IMR-90 (cell line): ENCODE results near the gene ZFX. TPM values are rescaled to one million over a fixed set of nuclear protein-coding genes. Genes with fewer than 3 reads are reported as not detected.

Experiments used
- ATAC-seq: fragments of 200-7000 bp; cut with Tn5 transposase; 2 replicates; pipeline ENCODE4 v1.9.1; 2020; ENCODE audit warnings: low read depth, mild to moderate bottlenecking, moderate library complexity
- Bru-seq: library from RNA; stranded (reverse); fragments of 400-500 nt; gene quantifications from one replicate; lab custom pipeline; 2021; lab: Mats Ljungman, UMichigan
- BruChase-seq, 2 experiments: library from RNA; stranded (reverse); fragments of 400-500 nt; gene quantifications; one replicate each; lab custom pipeline; 2021; lab: Mats Ljungman, UMichigan
- BruUV-seq: library from RNA; stranded (reverse); fragments of 400-500 nt; replicated peaks from 2 replicates; lab custom pipeline; 2021; lab: Mats Ljungman, UMichigan
- CTCF ChIA-PET: fragments of 300-600 bp; formaldehyde crosslinking; extraction: SDS; loops from one replicate; lab custom pipeline; 2021; ENCODE audit warnings: antibody characterized with exemption; lab: Yijun Ruan, JAX
- POLR2A ChIA-PET: fragments of 300-600 bp; sonication (Branson Sonifier 250); formaldehyde crosslinking; loops from one replicate; lab custom pipeline; 2022; ENCODE audit warnings: antibody characterized with exemption; ENCODE audit not compliant: unreplicated experiment; lab: Charles Lee
- DNase-seq: peaks from one replicate; pipeline ENCODE4 v3.0.0; 2013
- H2AFZ ChIP-seq: replicated peaks from 2 replicates; pipeline ENCODE3; 2013; ENCODE audit warnings: low read length, mild to moderate bottlenecking; ENCODE audit not compliant: poor library complexity
- H2AK5ac ChIP-seq: 2 replicates; pipeline ENCODE4 v1.6.1; 2013; ENCODE audit warnings: low read depth, low read length, inconsistent platforms
- H2AK9ac ChIP-seq: replicated peaks from 2 replicates; pipeline ENCODE3; 2013; ENCODE audit warnings: mild to moderate bottlenecking, low read depth, low read length, moderate library complexity; ENCODE audit not compliant: poor library complexity
- H2BK120ac ChIP-seq: 2 replicates; pipeline ENCODE4 v1.6.1; 2013; ENCODE audit warnings: low read depth, low read length, inconsistent platforms
- H2BK15ac ChIP-seq: 3 replicates; pipeline ENCODE4 v1.6.1; 2013; ENCODE audit warnings: low read depth, low read length, inconsistent platforms
- H2BK20ac ChIP-seq: 2 replicates; pipeline ENCODE4 v1.6.1; 2013; ENCODE audit warnings: low read depth, mild to moderate bottlenecking, inconsistent platforms, low read length, moderate library complexity
- H2BK5ac ChIP-seq: 2 replicates; pipeline ENCODE4 v1.6.1; 2013; ENCODE audit warnings: mild to moderate bottlenecking, low read depth, low read length, inconsistent platforms; ENCODE audit not compliant: poor library complexity, severe bottlenecking
- H3K14ac ChIP-seq: replicated peaks from 2 replicates; pipeline ENCODE4 v1.6.1; 2013; ENCODE audit warnings: low read depth, low read length, inconsistent platforms
- H3K18ac ChIP-seq: 2 replicates; pipeline ENCODE4 v1.6.1; 2013; ENCODE audit warnings: low read depth, low read length, control low read depth
- H3K23ac ChIP-seq: 2 replicates; pipeline ENCODE4 v1.6.1; 2013; ENCODE audit warnings: low read depth, low read length, inconsistent platforms
- H3K27ac ChIP-seq: 2 replicates; pipeline ENCODE4 v1.5.1; 2013; ENCODE audit warnings: mild to moderate bottlenecking, control low read depth, low read length; ENCODE audit not compliant: insufficient read depth
- H3K27me3 ChIP-seq: 2 replicates; pipeline ENCODE4 v1.6.1; 2013; ENCODE audit warnings: low read length; ENCODE audit not compliant: control insufficient read depth, insufficient read depth
- H3K36me3 ChIP-seq: 2 replicates; pipeline ENCODE4 v1.6.1; 2013; ENCODE audit warnings: low read length, mixed read lengths; ENCODE audit not compliant: control insufficient read depth, insufficient read depth
- H3K4ac ChIP-seq: 2 replicates; pipeline ENCODE4 v1.6.1; 2013; ENCODE audit warnings: low read depth, low read length, inconsistent platforms
- H3K4me1 ChIP-seq: 2 replicates; pipeline ENCODE4 v1.6.1; 2013; ENCODE audit warnings: low read length, mixed read lengths; ENCODE audit not compliant: control insufficient read depth, insufficient read depth
- H3K4me2 ChIP-seq: 2 replicates; pipeline ENCODE4 v1.6.1; 2013; ENCODE audit warnings: low read depth, mild to moderate bottlenecking, control low read depth, low read length, moderate library complexity
- H3K4me3 ChIP-seq: 2 replicates; pipeline ENCODE4 v1.5.1; 2013; ENCODE audit warnings: low read depth, mild to moderate bottlenecking, control low read depth, low read length, moderate library complexity; ENCODE audit not compliant: insufficient read depth
- H3K56ac ChIP-seq: 2 replicates; pipeline ENCODE4 v1.6.1; 2013; ENCODE audit warnings: low read length, inconsistent platforms; ENCODE audit not compliant: insufficient read depth; ENCODE audit errors: extremely low read depth
- H3K79me1 ChIP-seq, 2 experiments: 2 replicates each; pipeline ENCODE4 v1.6.1; 2013; ENCODE audit warnings: low read length in 2 of 2, inconsistent platforms in 1 of 2, low read depth in 1 of 2
- H3K9ac ChIP-seq: 2 replicates; pipeline ENCODE4 v1.6.1; 2013; ENCODE audit warnings: low read depth, low read length, control low read depth
- H3K9me1 ChIP-seq: 2 replicates; pipeline ENCODE4 v1.6.1; 2013; ENCODE audit warnings: low read length, inconsistent platforms; ENCODE audit not compliant: insufficient read depth
- H3K9me3 ChIP-seq: 2 replicates; pipeline ENCODE4 v1.6.1; 2013; ENCODE audit warnings: low read length; ENCODE audit not compliant: control insufficient read depth, insufficient read depth
- H4K20me1 ChIP-seq: 2 replicates; pipeline ENCODE4 v1.6.1; 2013; ENCODE audit warnings: low read length, inconsistent platforms; ENCODE audit not compliant: insufficient read depth
- H4K5ac ChIP-seq: 2 replicates; pipeline ENCODE4 v1.6.1; 2013; ENCODE audit warnings: mild to moderate bottlenecking, low read depth, low read length, control low read depth
- H4K8ac ChIP-seq, 2 experiments: 2 replicates each; pipeline ENCODE4 v1.6.1; 2013; ENCODE audit warnings: low read depth in 2 of 2, low read length in 2 of 2, control low read depth in 1 of 2, inconsistent platforms in 1 of 2
- H4K91ac ChIP-seq: 2 replicates; pipeline ENCODE4 v1.6.1; 2013; ENCODE audit warnings: low read depth, low read length, inconsistent platforms; ENCODE audit not compliant: insufficient read depth
- BHLHE40 ChIP-seq: fragments of 150-350 bp; IDR thresholded peaks from 2 replicates; pipeline ENCODE4 v1.6.1; 2016; ENCODE audit warnings: mild to moderate bottlenecking, low read depth, low read length
- MAFK ChIP-seq: IDR thresholded peaks from 2 replicates; pipeline ENCODE4 v1.6.1; 2012; ENCODE audit warnings: low read depth, low read length, improper control_type of control experiment
- MAZ ChIP-seq: IDR thresholded peaks from 2 replicates; pipeline ENCODE4 v1.6.1; 2012; ENCODE audit warnings: low read depth, mild to moderate bottlenecking, low read length, improper control_type of control experiment, moderate library complexity, borderline replicate concordance
- POLR2A ChIP-seq: IDR thresholded peaks from 2 replicates; pipeline ENCODE4 v1.6.1; 2012; ENCODE audit warnings: mild to moderate bottlenecking, low read depth, low read length
- RCOR1 ChIP-seq: IDR thresholded peaks from 2 replicates; pipeline ENCODE4 v1.6.1; 2012; ENCODE audit warnings: mild to moderate bottlenecking, low read length, improper control_type of control experiment; ENCODE audit not compliant: insufficient replicate concordance
- SMC3 ChIP-seq: fragments of 150-350 bp; IDR thresholded peaks from 2 replicates; pipeline ENCODE4 v1.6.1; 2016; ENCODE audit warnings: low read depth, mild to moderate bottlenecking, antibody characterized with exemption, low read length, moderate library complexity
- whole genome bisulfite sequencing, 2 experiments: methylation state at CpG; one replicate each; pipeline versions ENCODE4 v1.1.5 to v1.1.7; 2013; ENCODE audit warnings: missing lambda C conversion rate in 2 of 2; ENCODE audit not compliant: insufficient read length in 1 of 2; ENCODE audit errors: extremely low coverage in 2 of 2; 5-methylcytosine and 5-hydroxymethylcytosine counted together
- dilution Hi-C: fragments of 300-500 bp; cut with HindIII; formaldehyde crosslinking; loops from one replicate; pipeline ENCODE4 v1.14.3; 2018; ENCODE audit warnings: low sequenced_read_pairs; ENCODE audit not compliant: unreplicated experiment
- in situ Hi-C: fragments of 300-500 bp; cut with MboI; formaldehyde crosslinking; loops from 3 replicates; pipeline ENCODE4 v1.14.3; 2019; ENCODE audit warnings: low sequenced_read_pairs, inconsistent platforms, mixed read lengths
- intact Hi-C: fragments of 100-400 bp; cut with micrococcal nuclease; formaldehyde crosslinking; loops from 2 replicates; pipeline ENCODE4 v1.10.0; 2022
- long read RNA-seq: library from polyadenylated mRNA; unstranded; transcript quantifications from one replicate; pipeline ENCODE4 v2.0.0, GENCODE V29; 2021; ENCODE audit not compliant: unreplicated experiment
- polyA plus RNA-seq, 3 experiments: library from polyadenylated mRNA; depleted of rRNA; stranded (reverse); fragments of >200 nt; gene quantifications; 2 replicates each; pipeline ENCODE4 v1.2.3, GENCODE V29; 2012; ENCODE audit warnings: low replicate concordance in 1 of 3
- total RNA-seq: library from RNA; depleted of rRNA; stranded (reverse); fragments of >200 nt; gene quantifications from 2 replicates; pipeline ENCODE4 v1.2.3, GENCODE V29; 2012; rRNA removed
- TF ChIP-seq, protein P1 (sequence below): conservative IDR thresholded peaks from 2 replicates; pipeline ENCODE4 v1.5.1; 2012; ENCODE audit warnings: mild to moderate bottlenecking, low read depth, low read length, improper control_type of control experiment
- TF ChIP-seq, protein P2 (sequence below): fragments of 150-350 bp; IDR thresholded peaks from 2 replicates; pipeline ENCODE4 v1.6.1; 2016; ENCODE audit warnings: low read depth, mild to moderate bottlenecking, low read length, moderate library complexity, borderline replicate concordance

Gene ZFX
- total RNA-seq (99.3 and 141 TPM in 2 replicates), polyA plus RNA-seq (2012; rRNA removed) (12.0 and 16.0 TPM in 2 replicates), Bru-seq, nascent RNA (percentile 97 among the genes with signal in this experiment), BruChase-seq, experiment 1, labeled RNA remaining after a 6-hour chase (percentile 95 among the genes with signal in this experiment), BruChase-seq, experiment 2, labeled RNA remaining after a 2-hour chase (percentile 95 among the genes with signal in this experiment)
- 3.6 and 5.2 TPM in 2 replicates for polyA plus RNA-seq (2012; cell fraction: cytosol; rRNA removed)
- 4.1 and 28.6 TPM in 2 replicates for polyA plus RNA-seq (2012; cell fraction: nucleus; rRNA removed; ENCODE audit: low replicate concordance)
- long read RNA-seq, full-length matches to known transcripts, result 1 of 19 reads
- long read RNA-seq, partial matches to known transcripts, result 6 of 19 reads
- long read RNA-seq, other reads (novel, unspliced or antisense), result 12 of 19 reads

DNA sequence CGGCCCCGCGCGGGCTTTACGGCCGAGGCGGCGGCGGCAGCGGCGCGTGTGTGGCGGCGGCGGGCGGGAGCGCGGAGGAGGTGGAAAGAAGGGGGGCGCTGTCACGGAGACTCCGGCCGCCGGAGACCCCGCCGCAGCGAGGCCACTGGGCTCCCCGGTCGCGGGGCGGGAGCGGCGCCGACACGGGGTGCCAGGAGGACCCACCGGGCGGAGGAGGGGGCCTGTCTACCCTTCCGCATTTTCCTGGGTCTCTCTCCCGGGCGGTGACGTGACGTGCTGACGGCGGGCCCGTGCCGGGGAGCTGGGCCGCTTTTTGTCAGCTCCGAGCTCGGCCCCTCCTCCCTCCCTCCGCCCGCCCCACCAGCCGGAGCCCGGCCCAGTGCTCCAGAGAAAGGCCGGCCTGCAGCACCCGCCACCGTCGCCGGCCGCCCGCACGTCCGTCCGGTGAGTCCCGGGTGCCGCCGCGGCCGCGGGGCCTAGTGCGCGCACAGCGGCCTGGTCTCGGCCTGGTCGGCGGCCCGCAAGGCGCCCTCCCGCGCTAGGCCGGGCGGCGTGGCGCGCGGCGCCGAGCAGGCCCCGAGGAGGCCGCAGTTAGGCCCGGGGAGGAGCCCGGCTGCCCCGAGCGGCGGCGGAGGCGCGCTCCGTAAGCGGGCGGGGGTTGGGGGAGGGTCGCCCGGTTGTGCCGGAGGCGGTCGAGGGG is at the start of gene ZFX:
TSS of gene ZFX (plus strand) at position 379 of the 700 bp plus-strand sequence. CDS start 23,014 bp downstream, outside the sequence.
- DNase-seq (peak; percentile 63), ATAC-seq (peak; percentile 71)
- Histone ChIP-seq H3K9me3 (no peaks in the 10 kb centered on the region), H4K91ac (peak within 1 kb of the TSS; percentile 62), H2BK5ac (peak within 1 kb of the TSS; percentile 99), H3K9me1 (peaks cover 7% of the 10 kb centered on the region), H3K27me3 (no peaks in the 10 kb centered on the region), H4K20me1 (peaks cover 41% of the 10 kb centered on the region), H3K23ac (peak within 1 kb of the TSS; percentile 92; the same call in 1 of the 2 replicates), H4K8ac (peak within 1 kb of the TSS; percentile 77 to 80), H3K4me2 (peak within 1 kb of the TSS; percentile 99), H2BK120ac (peak within 1 kb of the TSS; percentile 31), H2BK20ac (no peak within 1 kb of the TSS), H3K9ac (peak within 1 kb of the TSS; percentile 100), H2AK5ac (peak within 1 kb of the TSS; percentile 16), H3K14ac (peak within 1 kb of the TSS; percentile 97), H2AFZ (peak within 1 kb of the TSS; percentile 94), H3K4me1 (peaks cover 8% of the 10 kb centered on the region), H3K79me1 (peaks cover 0 to 18% of the 10 kb centered on the region in 2 experiments; a peak in 1 of 4 replicates), H3K36me3 (peaks cover 2% of the 10 kb centered on the region), H2AK9ac (peak within 1 kb of the TSS; percentile 86), H2BK15ac (no peak within 1 kb of the TSS), H3K27ac (peak within 1 kb of the TSS; percentile 100), H3K4ac (peak within 1 kb of the TSS; percentile 83), H4K5ac (peak within 1 kb of the TSS; percentile 93), H3K56ac (peak within 1 kb of the TSS; percentile 90), H3K18ac (peak within 1 kb of the TSS; percentile 95), H3K4me3 (peak within 1 kb of the TSS; percentile 98)
- dilution Hi-C loops (no loop called here), intact Hi-C loops (loop anchor here (1.0 to 5.0 kb wide), 4 partner anchors 43 to 242 kb away; partner anchors contain the start of genes APOO, CXorf58 and EIF2S3), in situ Hi-C loops (loop anchor here (25.0 kb wide), 1 partner anchor 462 kb away; no protein-coding TSS in a partner anchor)
- POLR2A ChIA-PET, result no interaction called here
- TF ChIP-seq BHLHE40 (peak; percentile 79), RCOR1 (no peak), MAFK (no peak), MAZ (peak; percentile 72; the same call in 1 of the 2 replicates), POLR2A (peak; percentile 32), SMC3 (no peak)
- TF ChIP-seq, protein P1, sequence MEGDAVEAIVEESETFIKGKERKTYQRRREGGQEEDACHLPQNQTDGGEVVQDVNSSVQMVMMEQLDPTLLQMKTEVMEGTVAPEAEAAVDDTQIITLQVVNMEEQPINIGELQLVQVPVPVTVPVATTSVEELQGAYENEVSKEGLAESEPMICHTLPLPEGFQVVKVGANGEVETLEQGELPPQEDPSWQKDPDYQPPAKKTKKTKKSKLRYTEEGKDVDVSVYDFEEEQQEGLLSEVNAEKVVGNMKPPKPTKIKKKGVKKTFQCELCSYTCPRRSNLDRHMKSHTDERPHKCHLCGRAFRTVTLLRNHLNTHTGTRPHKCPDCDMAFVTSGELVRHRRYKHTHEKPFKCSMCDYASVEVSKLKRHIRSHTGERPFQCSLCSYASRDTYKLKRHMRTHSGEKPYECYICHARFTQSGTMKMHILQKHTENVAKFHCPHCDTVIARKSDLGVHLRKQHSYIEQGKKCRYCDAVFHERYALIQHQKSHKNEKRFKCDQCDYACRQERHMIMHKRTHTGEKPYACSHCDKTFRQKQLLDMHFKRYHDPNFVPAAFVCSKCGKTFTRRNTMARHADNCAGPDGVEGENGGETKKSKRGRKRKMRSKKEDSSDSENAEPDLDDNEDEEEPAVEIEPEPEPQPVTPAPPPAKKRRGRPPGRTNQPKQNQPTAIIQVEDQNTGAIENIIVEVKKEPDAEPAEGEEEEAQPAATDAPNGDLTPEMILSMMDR, result peak; percentile 1; the same call in 1 of the 2 replicates
- TF ChIP-seq, protein P2, sequence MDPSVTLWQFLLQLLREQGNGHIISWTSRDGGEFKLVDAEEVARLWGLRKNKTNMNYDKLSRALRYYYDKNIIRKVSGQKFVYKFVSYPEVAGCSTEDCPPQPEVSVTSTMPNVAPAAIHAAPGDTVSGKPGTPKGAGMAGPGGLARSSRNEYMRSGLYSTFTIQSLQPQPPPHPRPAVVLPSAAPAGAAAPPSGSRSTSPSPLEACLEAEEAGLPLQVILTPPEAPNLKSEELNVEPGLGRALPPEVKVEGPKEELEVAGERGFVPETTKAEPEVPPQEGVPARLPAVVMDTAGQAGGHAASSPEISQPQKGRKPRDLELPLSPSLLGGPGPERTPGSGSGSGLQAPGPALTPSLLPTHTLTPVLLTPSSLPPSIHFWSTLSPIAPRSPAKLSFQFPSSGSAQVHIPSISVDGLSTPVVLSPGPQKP, result no peak
- no TSS peak for BruUV-seq
- 0% methylated on average over 18 of the region's 104 CpGs; no CpG with 5 or more reads in 1 of the 2 experiments for WGBS, 2 experiments
- CTCF ChIA-PET, result no interaction called here
